NCI-H2081 treated with DMSO at 0.1 percent for 48 hours (cell line): ENCODE results near the gene BFAR.
"Not testable (repeated sequence)": the region's sequence is repeated elsewhere in the genome, so short reads cannot be mapped to it uniquely, and the experiment has no call there.

Experiments
- DNase-seq: peaks from one replicate; lab custom pipeline; 2025; lab: John Stamatoyannopoulos, UW

Gene BFAR

GRCh38 chr16:14701859-14702258 lies 69.1 kb downstream of the BFAR start:
- not testable (repeated sequence) for DNase-seq

GRCh38 chr16:14702672-14703071 lies 69.9 kb downstream of the BFAR start:
- DNase-seq = not testable (repeated sequence)

DNA sequence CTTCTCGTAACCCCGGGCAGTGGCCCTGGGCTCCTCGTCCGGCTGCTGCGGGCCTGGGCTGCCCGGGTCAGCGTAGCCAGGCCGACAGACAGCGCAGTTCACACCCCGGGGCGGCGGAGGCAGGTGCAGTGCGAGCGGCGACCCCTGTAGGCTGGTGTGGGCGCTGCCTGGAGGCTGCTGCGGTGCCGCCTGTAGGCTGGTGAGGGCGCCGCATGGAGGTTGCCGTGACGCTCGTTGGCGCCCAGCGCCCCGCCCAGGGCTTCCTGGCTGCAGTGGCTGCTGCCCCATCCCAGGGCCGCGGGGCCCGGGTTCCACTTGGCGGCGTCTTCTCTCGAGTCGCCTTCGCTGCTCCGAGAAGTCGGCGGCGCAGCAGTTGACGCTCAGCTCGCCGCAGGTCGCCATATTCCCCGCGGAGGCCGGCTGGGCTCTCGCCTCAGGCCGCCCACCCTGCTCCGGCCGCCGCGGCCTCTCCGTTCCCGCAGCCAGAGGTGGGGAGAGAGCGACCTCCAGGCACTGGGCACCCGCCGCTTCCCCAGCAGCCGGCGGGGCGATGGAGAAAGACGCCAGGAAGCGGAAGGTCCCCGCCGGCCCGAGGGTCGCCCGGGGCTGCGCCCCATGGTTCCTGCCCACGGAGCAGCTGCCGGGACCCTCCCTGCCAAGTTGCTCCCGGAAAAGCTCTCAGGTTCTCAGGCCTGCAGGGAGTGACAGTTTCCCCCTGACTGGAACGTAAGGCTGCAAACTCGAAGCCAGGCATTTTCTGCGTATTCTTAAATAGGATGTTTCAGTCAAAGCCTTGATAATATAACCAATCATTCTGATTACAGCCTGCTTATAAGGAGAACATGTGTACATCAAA lies 70.6 kb downstream of the BFAR start, which contains the start of gene NPIPA3:
Gene NPIPA3 (plus strand): TSS at position 256 of the 856 bp plus-strand sequence. CDS start 5,533 bp downstream, outside the sequence.
- not testable (repeated sequence) for DNase-seq
